ACHN (cell line): ENCODE data around the gene CPEB2.

Experiments used
- DNase-seq: peaks from one replicate; pipeline ENCODE4 v3.0.0-alpha.2; 2015
- in situ Hi-C: cut with HindIII; loops from 2 replicates; pipeline ENCODE4 v1.10.0; 2017; ENCODE audit warnings: low sequenced_read_pairs, low pct_ligation_motif_present, low pct_unique_long_range_greater_than_20kb

CPEB2 gene

GRCh38 chr4:15100380-15100779 is 98.1 kb downstream of the CPEB2 start:
- DNase-seq, result no peak
- in situ Hi-C loops, result no loop called here

- in situ Hi-C loops, result no loop called here
- DNase-seq, result no peak
Observed at GRCh38 chr4:15100994-15101695, 98.9 kb downstream of the CPEB2 start.

GRCh38 chr4:15104825-15105224 is 102.5 kb downstream of the CPEB2 start:
- in situ Hi-C loops, result no loop called here
- no peak for DNase-seq

- DNase-seq, result no peak
- in situ Hi-C loops, result no loop called here
Observed at GRCh38 chr4:15106399-15106798, 104.1 kb downstream of the CPEB2 start.

- in situ Hi-C loops, result no loop called here
- no peak for DNase-seq
Observed at GRCh38 chr4:15109600-15109999, 107.3 kb downstream of the CPEB2 start.

GRCh38 chr4:15110120-15110571 is 107.9 kb downstream of the CPEB2 start:
- no peak for DNase-seq
- in situ Hi-C loops, result no loop called here

GRCh38 chr4:15116509-15117079 is 114.3 kb downstream of the CPEB2 start:
- no peak for DNase-seq
- in situ Hi-C loops, result no loop called here

GRCh38 chr4:15117270-15117946 is 115.1 kb downstream of the CPEB2 start:
- DNase-seq, result no peak
- in situ Hi-C loops, result no loop called here

- in situ Hi-C loops, result no loop called here
- DNase-seq, result no peak
Observed at GRCh38 chr4:15118292-15118691, 116.0 kb downstream of the CPEB2 start.
